HG02943 (cell line): ENCODE results near the gene CPVL.
"Not testable (repeated sequence)": the region's sequence is repeated elsewhere in the genome, so short reads cannot be mapped to it uniquely, and the experiment has no call there.

Experiments used
- ATAC-seq: cut with Tn5 transposase; IDR thresholded peaks from one replicate; pipeline ENCODE4 v1.9.1; 2021; ENCODE audit warnings: mild to moderate bottlenecking, low read depth, moderate library complexity; ENCODE audit not compliant: unreplicated experiment

The CPVL gene

GRCh38 chr7:29122759-29123158, 23.6 kb downstream of the CPVL start:
- no peak for ATAC-seq

GRCh38 chr7:29122081-29122480, 24.3 kb downstream of the CPVL start:
- no peak for ATAC-seq

GRCh38 chr7:29120955-29121354, 25.4 kb downstream of the CPVL start:
- no peak for ATAC-seq

- ATAC-seq: no peak
These were observed 26.8 kb downstream of the CPVL start for GRCh38 chr7:29119538-29119937.

- ATAC-seq: no peak
These were observed 29.8 kb downstream of the CPVL start for GRCh38 chr7:29116361-29117200.

GRCh38 chr7:29115753-29116152, 30.6 kb downstream of the CPVL start:
- no peak for ATAC-seq

- ATAC-seq: no peak
These were observed 31.1 kb downstream of the CPVL start for GRCh38 chr7:29115130-29115687.

GRCh38 chr7:29114266-29114665, 32.1 kb downstream of the CPVL start:
- not testable (repeated sequence) for ATAC-seq

- no peak for ATAC-seq
These were observed 32.8 kb downstream of the CPVL start for GRCh38 chr7:29113384-29114102.

- ATAC-seq: no peak
These were observed 33.6 kb downstream of the CPVL start for GRCh38 chr7:29112721-29113120.

- no peak for ATAC-seq
These were observed 36.4 kb downstream of the CPVL start for GRCh38 chr7:29109899-29110298.

- no peak for ATAC-seq
These were observed 37.0 kb downstream of the CPVL start for GRCh38 chr7:29109358-29109757.

- no peak for ATAC-seq
These were observed 39.3 kb downstream of the CPVL start for GRCh38 chr7:29107056-29107455.

GRCh38 chr7:29106669-29106988, 39.7 kb downstream of the CPVL start:
- ATAC-seq: no peak

GRCh38 chr7:29105752-29106668, 40.3 kb downstream of the CPVL start:
- no peak for ATAC-seq

GRCh38 chr7:29105191-29105590, 41.1 kb downstream of the CPVL start:
- no peak for ATAC-seq

- ATAC-seq: no peak
These were observed 43.7 kb downstream of the CPVL start for GRCh38 chr7:29102558-29103151.

GRCh38 chr7:29100924-29101323, 45.4 kb downstream of the CPVL start:
- no peak for ATAC-seq

- ATAC-seq: no peak
These were observed 46.2 kb downstream of the CPVL start for GRCh38 chr7:29099896-29100847.
